H1 (cell line): ENCODE data around the gene GUCY1A1. TPM values are rescaled to one million over a fixed set of nuclear protein-coding genes. Genes with fewer than 3 reads are reported as not detected.

Experiments
- CTCF ChIA-PET: fragments of 300-600 bp; sonication (Branson Sonifier 250); formaldehyde crosslinking; loops from one replicate; lab custom pipeline; 2021; ENCODE audit not compliant: partially characterized antibody; lab: Charles Lee
- POLR2A ChIA-PET: fragments of 300-600 bp; sonication (Branson Sonifier 250); formaldehyde crosslinking; loops from one replicate; lab custom pipeline; 2021; ENCODE audit warnings: inconsistent platforms; ENCODE audit not compliant: partially characterized antibody; lab: Charles Lee
- DNase-seq, 2 experiments: peaks; one replicate each; pipeline versions ENCODE4 v3.0.0 to v3.0.0-alpha.2; 2010 to 2022; ENCODE audit warnings: low spot score in 2 of 2, low read depth in 1 of 2, mixed read lengths in 1 of 2
- FAIRE-seq: peaks from 2 replicates; lab custom pipeline; 2011; peaks lifted over from hg19 to GRCh38; lab: Jason Lieb, UNC
- H2AFZ ChIP-seq: 2 replicates; pipeline ENCODE4 v1.8.1; 2012; ENCODE audit warnings: low read length, inconsistent platforms
- H2AK5ac ChIP-seq: 2 replicates; pipeline ENCODE4 v1.6.1; 2013; ENCODE audit warnings: low read depth, low read length
- H2BK120ac ChIP-seq: replicated peaks from 2 replicates; pipeline ENCODE3; 2013; ENCODE audit warnings: low read depth, low read length, inconsistent platforms
- H2BK12ac ChIP-seq: 2 replicates; pipeline ENCODE4 v1.6.1; 2013; ENCODE audit warnings: low read depth, low read length
- H2BK15ac ChIP-seq: 2 replicates; pipeline ENCODE4 v1.6.1; 2013; ENCODE audit warnings: low read length
- H2BK20ac ChIP-seq: 2 replicates; pipeline ENCODE4 v1.6.1; 2013; ENCODE audit warnings: low read length
- H2BK5ac ChIP-seq: 2 replicates; pipeline ENCODE4 v1.6.1; 2013; ENCODE audit warnings: low read depth, low read length
- H3K14ac ChIP-seq: 2 replicates; pipeline ENCODE4 v1.6.1; 2013; ENCODE audit warnings: inconsistent platforms; ENCODE audit not compliant: insufficient read length
- H3K18ac ChIP-seq: 2 replicates; pipeline ENCODE4 v1.6.1; 2013; ENCODE audit warnings: low read length; ENCODE audit errors: extremely low read depth
- H3K23ac ChIP-seq: 2 replicates; pipeline ENCODE4 v1.6.1; 2013; ENCODE audit warnings: inconsistent platforms; ENCODE audit not compliant: insufficient read length
- H3K23me2 ChIP-seq: 2 replicates; pipeline ENCODE4 v1.6.1; 2013; ENCODE audit warnings: low read depth, low read length
- H3K27ac ChIP-seq: 2 replicates; pipeline ENCODE4 v1.6.1; 2011; ENCODE audit warnings: low read depth, low read length, inconsistent platforms
- H3K27me3 ChIP-seq, 4 experiments: replicated peaks in 1 of 4; 1 replicate in 1 of 4; 2 replicates in 3 of 4; pipeline versions ENCODE4 v1.6.1 to v1.8.1; 2011 to 2013; ENCODE audit warnings: low read length in 3 of 4, mild to moderate bottlenecking in 3 of 4, inconsistent platforms in 2 of 4, mixed read lengths in 2 of 4, moderate library complexity in 1 of 4; ENCODE audit not compliant: control insufficient read depth in 3 of 4, insufficient read depth in 3 of 4; ENCODE audit errors: extremely low read depth in 1 of 4
- H3K36me3 ChIP-seq, 4 experiments: 2 replicates each; pipeline versions ENCODE4 v1.6.1 to v1.8.1; 2011 to 2013; ENCODE audit warnings: mild to moderate bottlenecking in 4 of 4, low read length in 3 of 4, moderate library complexity in 2 of 4, control low read depth in 1 of 4, inconsistent platforms in 1 of 4; ENCODE audit not compliant: insufficient read depth in 4 of 4, control insufficient read depth in 2 of 4
- H3K4ac ChIP-seq: replicated peaks from 2 replicates; pipeline ENCODE3; 2013; ENCODE audit warnings: low read length, low read depth, mixed read lengths, inconsistent platforms; ENCODE audit not compliant: insufficient read length
- H3K4me1 ChIP-seq, 4 experiments: replicated peaks in 1 of 4; 1 replicate in 1 of 4; 2 replicates in 3 of 4; pipeline versions ENCODE4 v1.6.1 to v1.8.1; 2011 to 2013; ENCODE audit warnings: low read length in 3 of 4, inconsistent platforms in 2 of 4, mixed read lengths in 1 of 4; ENCODE audit not compliant: insufficient read depth in 4 of 4, control insufficient read depth in 3 of 4
- H3K4me2 ChIP-seq, 2 experiments: 2 replicates each; pipeline versions ENCODE4 v1.6.1 to v1.8.1; 2011 to 2013; ENCODE audit warnings: low read depth in 2 of 2, low read length in 2 of 2, control low read depth in 1 of 2, inconsistent platforms in 1 of 2, mild to moderate bottlenecking in 1 of 2; ENCODE audit not compliant: insufficient read depth in 1 of 2
- H3K4me3 ChIP-seq, 4 experiments: fragments of 200-600, 300-600 bp in 1 of 4; sonication (generic), shearing (Covaris generic), sonication (Bioruptor Twin) in 1 of 4; 2 replicates each; pipeline versions ENCODE4 v1.5.1 to v1.8.1; 2011 to 2016; ENCODE audit warnings: low read length in 4 of 4, low read depth in 3 of 4, control low read depth in 2 of 4, inconsistent platforms in 2 of 4, mild to moderate bottlenecking in 2 of 4, mixed read lengths in 1 of 4, moderate library complexity in 1 of 4; ENCODE audit not compliant: insufficient read depth in 2 of 4; ENCODE audit errors: extremely low read depth in 1 of 4
- H3K56ac ChIP-seq: replicated peaks from 2 replicates; pipeline ENCODE3; 2013; ENCODE audit warnings: low read depth, mild to moderate bottlenecking, mixed read lengths, low read length, inconsistent platforms; ENCODE audit not compliant: insufficient read length
- H3K79me1 ChIP-seq: 2 replicates; pipeline ENCODE4 v1.6.1; 2013; ENCODE audit warnings: low read depth, low read length, control low read depth
- H3K79me2 ChIP-seq, 2 experiments: 2 replicates each; pipeline versions ENCODE4 v1.6.1 to v1.8.1; 2012 to 2013; ENCODE audit warnings: low read length in 2 of 2, mild to moderate bottlenecking in 2 of 2, inconsistent platforms in 1 of 2; ENCODE audit not compliant: insufficient read depth in 2 of 2, control insufficient read depth in 1 of 2
- H3K9ac ChIP-seq, 4 experiments: replicated peaks in 1 of 4; 1 replicate in 1 of 4; 2 replicates in 3 of 4; pipeline versions ENCODE4 v1.6.1 to v1.8.1; 2011 to 2013; ENCODE audit warnings: low read depth in 3 of 4, low read length in 3 of 4, control low read depth in 2 of 4, mild to moderate bottlenecking in 2 of 4, moderate library complexity in 2 of 4, inconsistent platforms in 1 of 4; ENCODE audit errors: extremely low read depth in 1 of 4
- H3K9me3 ChIP-seq, 2 experiments: 2 replicates each; pipeline versions ENCODE4 v1.6.1 to v1.8.1; 2012 to 2013; ENCODE audit warnings: mild to moderate bottlenecking in 2 of 2, moderate library complexity in 2 of 2, control low read depth in 1 of 2, inconsistent platforms in 1 of 2, low read depth in 1 of 2, low read length in 1 of 2, mixed read lengths in 1 of 2; ENCODE audit not compliant: insufficient read depth in 2 of 2
- H4K20me1 ChIP-seq, 2 experiments: replicated peaks in 1 of 2; 2 replicates each; pipeline versions ENCODE3 to v1.8.1; 2011 to 2013; ENCODE audit warnings: inconsistent platforms in 2 of 2, low read length in 2 of 2, mild to moderate bottlenecking in 1 of 2; ENCODE audit not compliant: insufficient read depth in 2 of 2, control insufficient read depth in 1 of 2
- H4K5ac ChIP-seq: 2 replicates; pipeline ENCODE4 v1.6.1; 2013; ENCODE audit warnings: low read length, low read depth, mixed read lengths, inconsistent platforms; ENCODE audit not compliant: insufficient read length
- H4K8ac ChIP-seq: 2 replicates; pipeline ENCODE4 v1.8.0; 2013; ENCODE audit warnings: mild to moderate bottlenecking, moderate library complexity, low read length, inconsistent platforms; ENCODE audit not compliant: insufficient read depth; ENCODE audit errors: extremely low read depth
- H4K91ac ChIP-seq: replicated peaks from 2 replicates; pipeline ENCODE3; 2013; ENCODE audit warnings: low read length, mixed read lengths, inconsistent platforms; ENCODE audit not compliant: insufficient read length
- BRCA1 ChIP-seq: IDR thresholded peaks from 2 replicates; pipeline ENCODE4 v1.6.1; 2012; ENCODE audit warnings: low read depth, low read length, improper control_type of control experiment
- CREB1 ChIP-seq: IDR thresholded peaks from 2 replicates; pipeline ENCODE4 v1.6.1; 2012; ENCODE audit warnings: inconsistent platforms
- GABPA ChIP-seq: IDR thresholded peaks from 2 replicates; pipeline ENCODE4 v1.6.1; 2011; ENCODE audit warnings: mild to moderate bottlenecking, low read length, moderate library complexity, borderline replicate concordance; ENCODE audit not compliant: insufficient read depth
- JUN ChIP-seq: IDR thresholded peaks from 2 replicates; pipeline ENCODE4 v1.6.1; 2011; ENCODE audit warnings: low read depth, mild to moderate bottlenecking, improper control_type of control experiment, low read length
- KDM5A ChIP-seq: fragments of 200-600 bp; IDR thresholded peaks from 2 replicates; pipeline ENCODE4 v1.7.1; 2012; ENCODE audit warnings: mild to moderate bottlenecking, low read length, inconsistent platforms, mixed read lengths
- NRF1 ChIP-seq: IDR thresholded peaks from 2 replicates; pipeline ENCODE4 v1.6.1; 2011; ENCODE audit warnings: mild to moderate bottlenecking, low read depth, low read length, improper control_type of control experiment
- SAP30 ChIP-seq: fragments of 300-600 bp; sonication (generic); IDR thresholded peaks from 2 replicates; pipeline ENCODE4 v1.7.1; 2012; ENCODE audit warnings: low read length, moderate library complexity, mild to moderate bottlenecking, inconsistent platforms; ENCODE audit not compliant: insufficient read depth, insufficient replicate concordance
- TEAD4 ChIP-seq: IDR thresholded peaks from 2 replicates; pipeline ENCODE4 v1.6.1; 2012; ENCODE audit warnings: low read depth, low read length, inconsistent platforms, mixed read lengths
- WGBS, 2 experiments: shearing (Covaris generic) in 1 of 2; methylation state at CpG; one replicate each; pipeline versions ENCODE4 v1.1.6 to v1.1.7; 2013 to 2015; ENCODE audit warnings: low lambda C conversion rate in 2 of 2, mixed read lengths in 2 of 2, inconsistent platforms in 1 of 2, low coverage in 1 of 2, missing lambda C conversion rate in 1 of 2; ENCODE audit not compliant: insufficient replicate concordance in 2 of 2, insufficient coverage in 1 of 2, insufficient read length in 1 of 2; ENCODE audit errors: extremely low coverage in 1 of 2, missing lambda C conversion rate in 1 of 2; 5-methylcytosine and 5-hydroxymethylcytosine counted together
- polyA plus RNA-seq, 7 experiments: library from polyadenylated mRNA; depleted of rRNA in 3 of 7; stranded (reverse) in 5 of 7; unstranded in 2 of 7; fragments of >200 nt in 5 of 7; fragments of 200-250 nt in 2 of 7; gene quantifications; 1 replicate in 5 of 7; 2 replicates in 1 of 7; 4 replicates in 1 of 7; pipeline versions ENCODE4 v1.2.1 to v1.2.3, GENCODE V29; 2011 to 2013; ENCODE audit warnings: missing spikeins in 2 of 7, mixed read lengths in 2 of 7
- total RNA-seq: library from RNA; stranded (reverse); fragmentation: NEBNext Ultra II Directional; extraction: Animal tissue kit (Norgen Biotek cat#: 25700); gene quantifications from 2 replicates; pipeline ENCODE4 v1.2.1, GENCODE V29; 2021
- TF ChIP-seq, protein P1 (sequence below), 3 experiments: IDR thresholded peaks; 1 replicate in 2 of 3; 2 replicates in 1 of 3; pipeline versions ENCODE4 v1.5.1 to v1.6.1; 2011; ENCODE audit warnings: low read length in 3 of 3, mild to moderate bottlenecking in 3 of 3, inconsistent platforms in 2 of 3, low read depth in 1 of 3, moderate library complexity in 1 of 3; ENCODE audit not compliant: insufficient read depth in 1 of 3; ENCODE audit errors: control extremely low read depth in 1 of 3

The GUCY1A1 gene
- total and polyA plus RNA-seq, 2 of the 8 experiments (the other 6 are each of a cell fraction or from before 2014, with no cell fraction given), result not detected

DNA sequence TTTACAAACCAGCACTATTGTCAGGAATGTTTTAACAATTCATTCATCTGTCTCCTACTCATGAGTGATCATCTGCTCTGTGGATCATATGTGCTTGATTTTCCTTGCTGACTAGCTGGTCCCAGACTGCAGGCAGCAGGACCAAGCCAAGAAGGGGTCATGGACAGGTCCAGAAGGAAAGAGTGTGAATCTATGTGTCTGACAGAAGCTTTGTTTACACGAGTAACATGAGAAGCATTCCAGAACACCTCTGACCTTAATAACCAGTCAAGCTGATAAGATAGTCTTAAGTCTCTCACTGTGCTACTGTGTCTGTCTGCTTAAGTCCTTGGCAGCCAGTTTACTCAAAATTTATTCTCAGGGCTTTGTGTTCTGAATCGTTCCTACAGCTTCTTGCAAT is 39.0 kb downstream of the GUCY1A1 start:
- no peaks in the 10 kb centered on the region for H3K79me2 ChIP-seq
- no peak overlapping the region for H2BK5ac ChIP-seq
- no peak overlapping the region for H2BK15ac ChIP-seq
- no peak overlapping the region for H2BK120ac ChIP-seq
- H2AFZ ChIP-seq, result peak overlapping the region; percentile 92; the same call in 1 of the 2 replicates
- H4K8ac ChIP-seq, result no peak overlapping the region
- no peaks in the 10 kb centered on the region for H3K9me3 ChIP-seq
- no peaks in the 10 kb centered on the region for H3K23me2 ChIP-seq
- TF ChIP-seq, protein P1, sequence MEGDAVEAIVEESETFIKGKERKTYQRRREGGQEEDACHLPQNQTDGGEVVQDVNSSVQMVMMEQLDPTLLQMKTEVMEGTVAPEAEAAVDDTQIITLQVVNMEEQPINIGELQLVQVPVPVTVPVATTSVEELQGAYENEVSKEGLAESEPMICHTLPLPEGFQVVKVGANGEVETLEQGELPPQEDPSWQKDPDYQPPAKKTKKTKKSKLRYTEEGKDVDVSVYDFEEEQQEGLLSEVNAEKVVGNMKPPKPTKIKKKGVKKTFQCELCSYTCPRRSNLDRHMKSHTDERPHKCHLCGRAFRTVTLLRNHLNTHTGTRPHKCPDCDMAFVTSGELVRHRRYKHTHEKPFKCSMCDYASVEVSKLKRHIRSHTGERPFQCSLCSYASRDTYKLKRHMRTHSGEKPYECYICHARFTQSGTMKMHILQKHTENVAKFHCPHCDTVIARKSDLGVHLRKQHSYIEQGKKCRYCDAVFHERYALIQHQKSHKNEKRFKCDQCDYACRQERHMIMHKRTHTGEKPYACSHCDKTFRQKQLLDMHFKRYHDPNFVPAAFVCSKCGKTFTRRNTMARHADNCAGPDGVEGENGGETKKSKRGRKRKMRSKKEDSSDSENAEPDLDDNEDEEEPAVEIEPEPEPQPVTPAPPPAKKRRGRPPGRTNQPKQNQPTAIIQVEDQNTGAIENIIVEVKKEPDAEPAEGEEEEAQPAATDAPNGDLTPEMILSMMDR (IDR thresholded peaks at IDR 0.05; ENCODE audit: control extremely low read depth in 1 of 3, insufficient read depth in 1 of 3, low read depth in 1 of 3, low read length in 3 of 3), result no peak
- TF ChIP-seq CREB1 (no peak), GABPA (no peak), SAP30 (no peak), TEAD4 (no peak), NRF1 (no peak), JUN (no peak), KDM5A (no peak), BRCA1 (no peak)
- no peak overlapping the region for H2BK12ac ChIP-seq
- no peak overlapping the region for H4K91ac ChIP-seq
- H3K23ac ChIP-seq, result no peak overlapping the region
- no peaks in the 10 kb centered on the region for H3K4me1 ChIP-seq
- no peak overlapping the region for H3K9ac ChIP-seq
- FAIRE-seq, result no peak
- H3K4ac ChIP-seq, result no peak overlapping the region
- H4K20me1 ChIP-seq, result no peaks in the 10 kb centered on the region
- H2BK20ac ChIP-seq, result no peak overlapping the region
- 94% methylated on average over 2 of the region's 2 CpGs; no CpG with 5 or more reads in 1 of the 2 experiments for WGBS, 2 experiments
- no peak overlapping the region for H3K27ac ChIP-seq
- H3K4me2 ChIP-seq, result no peak overlapping the region
- ChIA-PET CTCF (interaction anchor here (0.7 kb wide), 1 partner anchor 36 kb away, joined by 4 read pairs; no protein-coding TSS in a partner anchor), POLR2A (no interaction called here)
- H3K18ac ChIP-seq, result no peak overlapping the region
- no peaks in the 10 kb centered on the region for H3K36me3 ChIP-seq
- H3K27me3 ChIP-seq, result no peaks in the 10 kb centered on the region
- no peaks in the 10 kb centered on the region for H3K79me1 ChIP-seq
- no peak for DNase-seq
- no peak overlapping the region for H2AK5ac ChIP-seq
- H4K5ac ChIP-seq, result no peak overlapping the region
- no peak overlapping the region for H3K14ac ChIP-seq
- no peak overlapping the region for H3K56ac ChIP-seq
- no peak overlapping the region for H3K4me3 ChIP-seq
